ENCODE results near the gene OLIG2. TPM values are rescaled to one million over a fixed set of nuclear protein-coding genes. Genes with fewer than 3 reads are reported as not detected.

Gene OLIG2
- total RNA-seq, 1 donor from 2014 or later = not detected

GRCh38 chr21:33041981-33042380, 16.2 kb downstream of the OLIG2 start:
- no peaks in the 10 kb centered on the region for H3K36me3 ChIP-seq
- H3K27ac ChIP-seq = no peak overlapping the region
- no peak for TF ChIP-seq CTCF (IDR thresholded peaks at IDR 0.05)
- DNase-seq (no peak), ATAC-seq (no peak)
- no peaks in the 10 kb centered on the region for H3K4me1 ChIP-seq
- H3K27me3 ChIP-seq (ENCODE audit: low read depth) = peaks cover 22% of the 10 kb centered on the region
- H3K4me3 ChIP-seq = no peak overlapping the region
- H3K9me3 ChIP-seq = no peaks in the 10 kb centered on the region
- intact Hi-C loops (cut with DNase I) = no loop called here

GRCh38 chr21:33042812-33043211, 17.1 kb downstream of the OLIG2 start:
- no peak for ATAC-seq
- H3K27ac ChIP-seq = no peak overlapping the region
- H3K27me3 ChIP-seq (ENCODE audit: low read depth) = peaks cover 22% of the 10 kb centered on the region
- H3K9me3 ChIP-seq = no peaks in the 10 kb centered on the region
- no peak for TF ChIP-seq CTCF (IDR thresholded peaks at IDR 0.05)
- no peak overlapping the region for H3K4me3 ChIP-seq
- intact Hi-C loops (cut with DNase I) = no loop called here
- no peaks in the 10 kb centered on the region for H3K4me1 ChIP-seq
- no peak for DNase-seq
- no peaks in the 10 kb centered on the region for H3K36me3 ChIP-seq

GRCh38 chr21:33046455-33046854, 20.7 kb downstream of the OLIG2 start:
- H3K4me1 ChIP-seq = no peaks in the 10 kb centered on the region
- H3K9me3 ChIP-seq = no peaks in the 10 kb centered on the region
- DNase-seq (no peak), ATAC-seq (no peak)
- intact Hi-C loops (cut with DNase I) = no loop called here
- no peak overlapping the region for H3K27ac ChIP-seq
- peaks cover 27% of the 10 kb centered on the region for H3K27me3 ChIP-seq (ENCODE audit: low read depth)
- H3K4me3 ChIP-seq = no peak overlapping the region
- H3K36me3 ChIP-seq = no peaks in the 10 kb centered on the region
- no peak for TF ChIP-seq CTCF (IDR thresholded peaks at IDR 0.05)

GRCh38 chr21:33047231-33047630, 21.5 kb downstream of the OLIG2 start:
- Histone ChIP-seq H3K27me3 (ENCODE audit: low read depth) (peaks cover 21% of the 10 kb centered on the region), H3K4me3 (no peak overlapping the region), H3K36me3 (no peaks in the 10 kb centered on the region), H3K27ac (no peak overlapping the region), H3K4me1 (no peaks in the 10 kb centered on the region), H3K9me3 (no peaks in the 10 kb centered on the region)
- TF ChIP-seq CTCF (IDR thresholded peaks at IDR 0.05) = no peak
- intact Hi-C loops (cut with DNase I) = no loop called here
- ATAC-seq (no peak), DNase-seq (no peak)

- DNase-seq (no peak), ATAC-seq (no peak)
- no peak for TF ChIP-seq CTCF (IDR thresholded peaks at IDR 0.05)
- no peak overlapping the region for H3K4me3 ChIP-seq
- H3K27me3 ChIP-seq (ENCODE audit: low read depth) = peaks cover 11% of the 10 kb centered on the region
- H3K4me1 ChIP-seq = no peaks in the 10 kb centered on the region
- no peaks in the 10 kb centered on the region for H3K36me3 ChIP-seq
- no peak overlapping the region for H3K27ac ChIP-seq
- no peaks in the 10 kb centered on the region for H3K9me3 ChIP-seq
- intact Hi-C loops (cut with DNase I) = no loop called here
These were observed 26.2 kb downstream of the OLIG2 start for GRCh38 chr21:33051925-33052324.

GRCh38 chr21:33053951-33054350, 28.2 kb downstream of the OLIG2 start:
- no peak for DNase-seq
- no peak overlapping the region for H3K27ac ChIP-seq
- peaks cover 7% of the 10 kb centered on the region for H3K27me3 ChIP-seq (ENCODE audit: low read depth)
- no peaks in the 10 kb centered on the region for H3K9me3 ChIP-seq
- ATAC-seq = no peak
- no peak overlapping the region for H3K4me3 ChIP-seq
- intact Hi-C loops (cut with DNase I) = no loop called here
- peaks cover 6% of the 10 kb centered on the region for H3K4me1 ChIP-seq
- H3K36me3 ChIP-seq = no peaks in the 10 kb centered on the region
- TF ChIP-seq CTCF (IDR thresholded peaks at IDR 0.05) = no peak

Data from lower lobe of right lung (tissue), 2 donors.